K562 (cell line): ENCODE data around the gene RER1. TPM values are rescaled to one million over a fixed set of nuclear protein-coding genes. Genes with fewer than 3 reads are reported as not detected.

Experiments used
- AFF4 ChIP-seq: sonication (generic); formaldehyde crosslinking; IDR thresholded peaks from 2 replicates; pipeline ENCODE4 v1.8.0; 2023; ENCODE audit warnings: mild to moderate bottlenecking, missing genetic modification reagents
- CAMTA2 ChIP-seq: fragments of 250-450 bp; sonication (Bioruptor Pico); conservative IDR thresholded peaks from 2 replicates; pipeline ENCODE4 v1.5.1; 2022
- DNMT1 ChIP-seq: fragments of 450-650 bp; IDR thresholded peaks from 2 replicates; pipeline ENCODE4 v1.6.1; 2016; ENCODE audit warnings: antibody characterized with exemption, mild to moderate bottlenecking
- EGR1 ChIP-seq: fragments of 450-650 bp; conservative IDR thresholded peaks from 2 replicates; pipeline ENCODE4 v1.6.1; 2017; ENCODE audit warnings: mild to moderate bottlenecking
- ETV6 ChIP-seq, 3 experiments: fragments of 150-350 bp in 1 of 3; sonication (generic) in 1 of 3; formaldehyde crosslinking in 1 of 3; IDR thresholded peaks; 2 replicates each; pipeline versions ENCODE4 v1.6.1 to v1.8.0; 2014 to 2022; ENCODE audit warnings: borderline replicate concordance in 2 of 3, low read depth in 2 of 3, antibody characterized with exemption in 1 of 3, low read length in 1 of 3, mild to moderate bottlenecking in 1 of 3, missing genetic modification reagents in 1 of 3
- MAX ChIP-seq: sonication (generic); formaldehyde crosslinking; IDR thresholded peaks from 2 replicates; pipeline ENCODE4 v1.9.0; 2022; ENCODE audit warnings: mild to moderate bottlenecking, missing genetic modification reagents
- MED1 ChIP-seq: sonication (generic); formaldehyde crosslinking; IDR thresholded peaks from 2 replicates; pipeline ENCODE4 v1.8.1; 2023; ENCODE audit warnings: missing genetic modification reagents, borderline replicate concordance
- NFE2L1 ChIP-seq: fragments of 450-650 bp; IDR thresholded peaks from 2 replicates; pipeline ENCODE4 v1.6.1; 2016; ENCODE audit warnings: missing genetic modification characterization, low read depth, mild to moderate bottlenecking, missing compliant biosample characterization, moderate library complexity, borderline replicate concordance
- POLR2AphosphoS2 ChIP-seq: IDR thresholded peaks from 2 replicates; pipeline ENCODE4 v1.6.1; 2012; ENCODE audit warnings: low read length, improper control_type of control experiment
- STAG1 ChIP-seq: sonication (generic); formaldehyde crosslinking; IDR thresholded peaks from 2 replicates; pipeline ENCODE4 v1.5.0; 2020; ENCODE audit warnings: missing genetic modification reagents, borderline replicate concordance
- TRIM24 ChIP-seq, 2 experiments: fragments of 450-650 bp; IDR thresholded peaks; 2 replicates each; pipeline ENCODE4 v1.6.1; 2016
- ZBED1 ChIP-seq: IDR thresholded peaks from 2 replicates; pipeline ENCODE4 v1.6.1; 2014
- ZBTB12 ChIP-seq: fragments of 250-450 bp; sonication (Bioruptor Pico); IDR thresholded peaks from 2 replicates; pipeline ENCODE4 v1.4.0; 2020
- ZBTB9 ChIP-seq: fragments of 450-650 bp; formaldehyde crosslinking; IDR thresholded peaks from 2 replicates; pipeline ENCODE4 v1.4.0; 2020; ENCODE audit warnings: mild to moderate bottlenecking, moderate library complexity
- ZC3H4 ChIP-seq: sonication (generic); formaldehyde crosslinking; IDR thresholded peaks from 2 replicates; pipeline ENCODE4 v1.9.0; 2021; ENCODE audit warnings: missing genetic modification reagents, borderline replicate concordance
- ZNF217 ChIP-seq: sonication (generic); formaldehyde crosslinking; IDR thresholded peaks from 2 replicates; pipeline ENCODE4 v1.8.0; 2022; ENCODE audit warnings: mild to moderate bottlenecking, missing genetic modification reagents
- ZNF280A ChIP-seq: fragments of 450-650 bp; IDR thresholded peaks from 2 replicates; pipeline ENCODE4 v1.6.1; 2018; ENCODE audit warnings: mild to moderate bottlenecking, low read depth; ENCODE audit not compliant: partially characterized antibody
- ZNF282 ChIP-seq: sonication (generic); formaldehyde crosslinking; IDR thresholded peaks from 2 replicates; pipeline ENCODE4 v1.8.1; 2023; ENCODE audit warnings: missing genetic modification reagents
- ZNF311 ChIP-seq: fragments of 250-450 bp; sonication (Bioruptor Pico); IDR thresholded peaks from 2 replicates; pipeline ENCODE4 v1.4.0; 2020; ENCODE audit warnings: mild to moderate bottlenecking, moderate library complexity
- ZNF41 ChIP-seq: fragments of 250-450 bp; sonication (Bioruptor Pico); conservative IDR thresholded peaks from 2 replicates; pipeline ENCODE4 v1.4.0; 2020; ENCODE audit warnings: mild to moderate bottlenecking
- ZSCAN32 ChIP-seq: fragments of 450-650 bp; formaldehyde crosslinking; IDR thresholded peaks from 2 replicates; pipeline ENCODE4 v1.4.0; 2020; ENCODE audit warnings: mild to moderate bottlenecking, moderate library complexity
- polyA plus RNA-seq, 8 experiments: library from polyadenylated mRNA; depleted of rRNA in 4 of 8; stranded (reverse) in 5 of 8; unstranded in 3 of 8; fragments of >200 nt; fragmentation: Nextera tagmentation in 2 of 8; fragmentation: Illumina TruSeq in 1 of 8; extraction: Ambion mirVana in 2 of 8; extraction: Trizol in 1 of 8; gene quantifications; 2 replicates each; pipeline versions ENCODE4 v1.2.1 to v1.2.3, GENCODE V29; 2011 to 2014; ENCODE audit warnings: inconsistent platforms in 1 of 8, missing spikeins in 1 of 8
- total RNA-seq, 7 experiments: library from RNA; depleted of rRNA in 6 of 7; stranded (reverse); fragments of >200 nt in 6 of 7; fragmentation: Illumina TruSeq in 2 of 7; extraction: Trizol in 2 of 7; gene quantifications; 2 replicates each; pipeline versions ENCODE4 v1.2.1 to v1.2.3, GENCODE V29; 2011 to 2021; ENCODE audit warnings: low replicate concordance in 1 of 7

The RER1 gene
- total and polyA plus RNA-seq, 9 of the 15 experiments (the other 6 are each of a cell fraction or from before 2014, with no cell fraction given), result 19.6 to 354 (median 183) TPM

GRCh38 chr1:2391931-2392509, 379 bp downstream of the RER1 start (continued):
- 0 out of 2 replicates have a peak, but pooled peaks have one; percentile 16 for TF ChIP-seq AFF4 (CRISPR knock-in tag)
- TF ChIP-seq ZNF282, result no peak
- TF ChIP-seq ZNF41 (CRISPR knock-in tag), result no peak
- TF ChIP-seq MAX, result no peak
- 0 out of 2 replicates have a peak, but pooled peaks have one; percentile 50 for TF ChIP-seq CAMTA2 (CRISPR knock-in tag)
- TF ChIP-seq NFE2L1 (tag), result no peak
- no peak for TF ChIP-seq POLR2AphosphoS2
- TF ChIP-seq ETV6 (IDR thresholded peaks at IDR 0.05; ENCODE audit: borderline replicate concordance in 1 of 2, low read depth in 2 of 2, low read length in 1 of 2), result 0 out of 4 replicates have a peak, but pooled peaks of 1 of the 2 experiments have one; percentile 8
- no peak for TF ChIP-seq ETV6 (CRISPR knock-in tag; IDR thresholded peaks at IDR 0.05; ENCODE audit: borderline replicate concordance)
- 0 out of 2 replicates have a peak, but pooled peaks have one; percentile 56 for TF ChIP-seq ZC3H4 (CRISPR knock-in tag)
- TF ChIP-seq ZBTB9, result 0 out of 2 replicates have a peak, but pooled peaks have one; percentile 28
- no peak for TF ChIP-seq EGR1
- no peak for TF ChIP-seq DNMT1
- TF ChIP-seq ZSCAN32 (CRISPR knock-in tag), result no peak
- 0 out of 2 replicates have a peak, but pooled peaks have one; percentile 23 for TF ChIP-seq ZBED1
- no peak for TF ChIP-seq ZNF280A
- no peak for TF ChIP-seq ZBTB12 (CRISPR knock-in tag)
- TF ChIP-seq STAG1 (CRISPR knock-in tag), result no peak
- TF ChIP-seq TRIM24 (IDR thresholded peaks at IDR 0.05), result no peak
- TF ChIP-seq MED1 (CRISPR knock-in tag), result no peak
- no peak for TF ChIP-seq ZNF217 (CRISPR knock-in tag)
- TF ChIP-seq ZNF311 (CRISPR knock-in tag), result no peak
